Smooth muscle cell (in vitro differentiated cells): Measurements from ENCODE around the gene LRRC74B. TPM values are rescaled to one million over a fixed set of nuclear protein-coding genes. Genes with fewer than 3 reads are reported as not detected.

Source experiments
- DNase-seq: peaks from one replicate; lab custom pipeline; 2025; ENCODE audit not compliant: unreplicated experiment; lab: John Stamatoyannopoulos, UW
- H2AFZ ChIP-seq: fragments of 200-600 bp; sonication (generic); 2 replicates; pipeline ENCODE4 v1.6.0; 2016; ENCODE audit warnings: antibody characterized with exemption, low read depth, mild to moderate bottlenecking
- H3F3A ChIP-seq: fragments of 200-600 bp; sonication (generic); 2 replicates; pipeline ENCODE4 v1.6.0; 2017; ENCODE audit warnings: antibody characterized with exemption, low read depth
- H3K27ac ChIP-seq: fragments of 200-600 bp; sonication (generic); 2 replicates; pipeline ENCODE4 v1.5.1; 2016; ENCODE audit warnings: low read depth, mild to moderate bottlenecking
- H3K27me3 ChIP-seq: fragments of 200-600 bp; sonication (generic); 2 replicates; pipeline ENCODE4 v1.6.1; 2016; ENCODE audit warnings: low read depth, mild to moderate bottlenecking
- H3K36me3 ChIP-seq: fragments of 200-600 bp; sonication (generic); 2 replicates; pipeline ENCODE4 v1.5.1; 2016; ENCODE audit warnings: low read depth
- H3K4me1 ChIP-seq: fragments of 200-600 bp; sonication (generic); 2 replicates; pipeline ENCODE4 v1.5.1; 2016; ENCODE audit warnings: low read depth
- H3K4me2 ChIP-seq: fragments of 200-600 bp; sonication (generic); 2 replicates; pipeline ENCODE4 v1.6.0; 2016; ENCODE audit warnings: mild to moderate bottlenecking
- H3K4me3 ChIP-seq: fragments of 200-600 bp; sonication (generic); 2 replicates; pipeline ENCODE4 v1.5.1; 2016; ENCODE audit warnings: mild to moderate bottlenecking
- H3K79me2 ChIP-seq: fragments of 200-600 bp; sonication (generic); 2 replicates; pipeline ENCODE4 v1.6.0; 2016; ENCODE audit warnings: low read depth, mild to moderate bottlenecking
- H3K9ac ChIP-seq: fragments of 200-600 bp; sonication (generic); 2 replicates; pipeline ENCODE4 v1.6.0; 2016; ENCODE audit warnings: low read depth
- H3K9me3 ChIP-seq: fragments of 200-600 bp; sonication (generic); replicated peaks from 2 replicates; pipeline ENCODE4 v1.5.1; 2016; ENCODE audit warnings: low read depth
- H4K20me1 ChIP-seq: fragments of 200-600 bp; sonication (generic); 2 replicates; pipeline ENCODE4 v1.6.0; 2016; ENCODE audit warnings: low read depth
- WGBS: methylation state at CpG from one replicate; pipeline ENCODE4 v1.1.7; 2016; ENCODE audit warnings: low lambda C conversion rate; 5-methylcytosine and 5-hydroxymethylcytosine counted together
- polyA plus RNA-seq: library from polyadenylated mRNA; unstranded; fragments of >200 nt; fragmentation: Nextera tagmentation; extraction: Ambion mirVana; gene quantifications from 2 replicates; pipeline ENCODE4 v1.2.1, GENCODE V29; 2016
- total RNA-seq: library from RNA; depleted of rRNA; stranded (reverse); fragments of >200 nt; gene quantifications from 2 replicates; pipeline ENCODE4 v1.2.3, GENCODE V29; 2014
- TF ChIP-seq, protein P1 (sequence below): fragments of 200-600 bp; sonication (generic); IDR thresholded peaks from 2 replicates; pipeline ENCODE4 v1.5.1; 2017; ENCODE audit warnings: borderline replicate concordance, mild to moderate bottlenecking, antibody characterized with exemption; ENCODE audit not compliant: insufficient read depth, poor library complexity, severe bottlenecking

Gene LRRC74B
- total and polyA plus RNA-seq, 2 experiments from 2014 or later = not detected

DNA sequence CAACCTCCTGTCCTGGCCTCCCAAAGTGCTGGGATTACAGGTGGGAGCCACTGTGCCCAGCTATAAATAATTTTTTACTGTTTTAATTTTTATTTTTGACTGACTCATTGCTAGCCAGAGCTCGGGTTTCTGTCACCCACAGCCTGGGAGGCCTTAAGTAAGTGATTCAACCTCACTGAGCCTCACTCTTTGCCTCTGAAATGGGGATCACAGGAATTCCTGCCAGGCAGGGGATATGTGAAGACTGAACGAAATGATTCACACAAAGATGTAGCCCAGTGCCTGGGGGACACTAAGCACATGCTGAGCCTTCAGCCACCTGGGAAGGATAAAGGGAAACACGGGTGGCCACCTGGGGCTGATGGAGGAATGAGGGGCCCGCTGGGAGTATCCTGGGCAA is 3.8 kb upstream of the LRRC74B start:
- WGBS = 48% methylated on average over 4 of the region's 4 CpGs
- H3K27ac ChIP-seq = peak overlapping the region; percentile 29

DNA sequence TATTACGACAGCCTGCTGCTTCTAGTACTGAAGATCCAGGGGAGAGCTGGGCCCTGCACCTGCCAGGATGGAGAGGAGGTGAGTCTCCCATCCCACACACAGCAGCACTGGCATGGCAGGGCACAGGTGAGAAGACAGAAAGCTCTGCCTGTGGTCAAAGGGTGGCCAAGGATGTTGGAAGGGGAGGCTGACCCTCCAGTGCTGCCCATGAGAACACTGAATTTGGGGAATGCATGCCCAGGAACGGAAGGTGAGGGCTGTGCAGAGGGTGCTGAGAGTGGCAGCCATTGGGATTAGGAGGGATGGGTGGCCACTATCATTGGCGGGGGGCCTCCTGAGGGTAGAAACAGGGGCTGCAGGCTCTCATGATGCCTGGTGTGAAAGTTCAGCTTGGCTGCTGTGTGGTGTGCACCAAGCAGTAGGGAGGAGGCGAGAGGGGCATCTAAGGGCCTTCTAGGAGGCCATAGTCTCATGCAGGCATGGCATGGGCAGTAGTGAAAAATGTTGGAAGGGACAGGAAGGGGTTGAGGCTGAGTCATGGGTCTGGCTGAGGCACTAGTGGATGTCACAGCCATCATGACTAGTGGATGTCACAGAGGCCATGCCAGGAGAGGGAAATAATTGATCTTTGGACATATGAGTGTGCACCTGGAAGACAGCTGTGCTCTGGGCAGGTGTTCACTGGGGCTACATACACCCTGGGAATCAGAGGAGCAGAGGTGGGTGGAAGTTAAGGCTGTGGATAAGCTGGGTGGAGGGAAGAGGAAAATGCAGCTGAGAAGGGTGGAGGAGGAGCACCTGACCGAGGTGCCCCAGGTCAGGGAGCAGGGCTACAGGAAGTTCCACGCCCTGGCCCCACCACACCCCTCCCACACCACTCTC is 2.5 kb upstream of the LRRC74B start:
- H2AFZ ChIP-seq = no peak overlapping the region
- DNase-seq = no peak
- 98% methylated on average over 6 of the region's 6 CpGs for WGBS

More for the DNA sequence above, 3.8 kb upstream of the LRRC74B start:
- DNase-seq = no peak
- H2AFZ ChIP-seq = no peak overlapping the region
- no peaks in the 10 kb centered on the region for H4K20me1 ChIP-seq
- peaks cover 5% of the 10 kb centered on the region for H3K4me1 ChIP-seq
- no peaks in the 10 kb centered on the region for H3K27me3 ChIP-seq
- H3K36me3 ChIP-seq = no peaks in the 10 kb centered on the region
- H3K4me2 ChIP-seq = no peak overlapping the region
- peaks cover 15% of the 10 kb centered on the region for H3F3A ChIP-seq
- no peaks in the 10 kb centered on the region for H3K79me2 ChIP-seq
- H3K9ac ChIP-seq = no peak overlapping the region
- TF ChIP-seq, protein P1, sequence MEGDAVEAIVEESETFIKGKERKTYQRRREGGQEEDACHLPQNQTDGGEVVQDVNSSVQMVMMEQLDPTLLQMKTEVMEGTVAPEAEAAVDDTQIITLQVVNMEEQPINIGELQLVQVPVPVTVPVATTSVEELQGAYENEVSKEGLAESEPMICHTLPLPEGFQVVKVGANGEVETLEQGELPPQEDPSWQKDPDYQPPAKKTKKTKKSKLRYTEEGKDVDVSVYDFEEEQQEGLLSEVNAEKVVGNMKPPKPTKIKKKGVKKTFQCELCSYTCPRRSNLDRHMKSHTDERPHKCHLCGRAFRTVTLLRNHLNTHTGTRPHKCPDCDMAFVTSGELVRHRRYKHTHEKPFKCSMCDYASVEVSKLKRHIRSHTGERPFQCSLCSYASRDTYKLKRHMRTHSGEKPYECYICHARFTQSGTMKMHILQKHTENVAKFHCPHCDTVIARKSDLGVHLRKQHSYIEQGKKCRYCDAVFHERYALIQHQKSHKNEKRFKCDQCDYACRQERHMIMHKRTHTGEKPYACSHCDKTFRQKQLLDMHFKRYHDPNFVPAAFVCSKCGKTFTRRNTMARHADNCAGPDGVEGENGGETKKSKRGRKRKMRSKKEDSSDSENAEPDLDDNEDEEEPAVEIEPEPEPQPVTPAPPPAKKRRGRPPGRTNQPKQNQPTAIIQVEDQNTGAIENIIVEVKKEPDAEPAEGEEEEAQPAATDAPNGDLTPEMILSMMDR = no peak
- H3K4me3 ChIP-seq = no peak overlapping the region
- H3K9me3 ChIP-seq = no peaks in the 10 kb centered on the region

DNA sequence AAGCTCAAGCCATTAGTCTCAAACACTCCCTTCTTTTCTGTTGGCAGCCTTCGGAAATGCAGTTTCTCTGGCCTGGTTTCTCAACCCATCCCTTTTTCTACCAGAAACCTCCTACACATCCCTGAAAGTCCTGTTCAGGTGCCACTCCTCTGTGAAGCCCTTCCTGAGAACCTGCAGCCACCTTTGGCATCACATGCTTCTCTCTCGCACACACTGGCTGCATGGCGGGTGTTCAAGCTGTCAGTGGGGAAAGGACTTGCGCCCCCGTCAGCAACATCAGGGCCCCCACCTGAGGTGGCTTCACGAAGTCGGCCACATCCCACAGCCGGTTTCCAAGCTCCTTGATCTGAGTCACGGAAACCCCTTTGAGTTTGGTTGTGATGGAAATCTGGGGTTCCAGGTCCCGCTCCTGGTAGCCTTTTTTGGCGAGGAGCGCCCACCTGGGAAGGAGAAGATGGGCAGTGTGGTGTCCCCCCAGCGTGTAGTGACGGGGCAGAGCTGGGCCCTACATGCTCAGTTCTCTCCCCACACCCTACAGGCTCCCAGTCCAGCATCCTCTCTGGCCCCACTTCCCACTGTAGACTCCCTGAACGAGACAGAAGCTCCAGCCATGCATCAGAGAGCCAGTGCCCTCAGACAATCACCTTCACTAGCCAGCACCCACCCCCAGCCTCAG is 1.7 kb upstream of the LRRC74B start:
- no peak for DNase-seq

More for the DNA sequence above, 2.5 kb upstream of the LRRC74B start:
- Histone ChIP-seq H3K27me3 (no peaks in the 10 kb centered on the region), H3F3A (peaks cover 9% of the 10 kb centered on the region), H3K4me1 (peaks cover 5% of the 10 kb centered on the region), H3K4me3 (no peak overlapping the region), H3K27ac (no peak overlapping the region), H4K20me1 (no peaks in the 10 kb centered on the region), H3K9ac (no peak overlapping the region), H3K36me3 (no peaks in the 10 kb centered on the region), H3K4me2 (no peak overlapping the region), H3K9me3 (no peaks in the 10 kb centered on the region), H3K79me2 (no peaks in the 10 kb centered on the region)
- TF ChIP-seq, protein P1 = no peak

More for the DNA sequence above, 1.7 kb upstream of the LRRC74B start:
- no peak overlapping the region for H2AFZ ChIP-seq
- H3K27me3 ChIP-seq = no peaks in the 10 kb centered on the region
- WGBS = 92% methylated on average over 15 of the region's 15 CpGs
- H3K4me3 ChIP-seq = no peak overlapping the region
- TF ChIP-seq, protein P1 = no peak
- H3F3A ChIP-seq = peaks cover 9% of the 10 kb centered on the region
- H3K9ac ChIP-seq = peak overlapping the region; percentile 77
- no peaks in the 10 kb centered on the region for H3K79me2 ChIP-seq
- H3K4me1 ChIP-seq = peaks cover 5% of the 10 kb centered on the region
- no peaks in the 10 kb centered on the region for H3K36me3 ChIP-seq
- no peaks in the 10 kb centered on the region for H3K9me3 ChIP-seq
- H3K4me2 ChIP-seq = peak overlapping the region; percentile 79
- H3K27ac ChIP-seq = peak overlapping the region; percentile 91
- no peaks in the 10 kb centered on the region for H4K20me1 ChIP-seq
